Osteoblast (primary cell): ENCODE results near the gene SSRP1. TPM values are rescaled to one million over a fixed set of nuclear protein-coding genes. Genes with fewer than 3 reads are reported as not detected.

Experiments
- DNase-seq: peaks from one replicate; pipeline ENCODE4 v3.0.0; 2011; ENCODE audit warnings: low spot score, mixed read lengths; ENCODE audit not compliant: insufficient read length; ENCODE audit errors: missing footprints
- H2AFZ ChIP-seq: 2 replicates; pipeline ENCODE4 v1.6.0; 2011; ENCODE audit warnings: mild to moderate bottlenecking, low read length
- H3K27ac ChIP-seq: 2 replicates; pipeline ENCODE4 v1.5.1; 2011; ENCODE audit warnings: mild to moderate bottlenecking, low read depth, low read length, moderate library complexity
- H3K27me3 ChIP-seq: 2 replicates; pipeline ENCODE4 v1.6.0; 2012; ENCODE audit warnings: mild to moderate bottlenecking, control low read depth, inconsistent platforms, low read length, moderate library complexity; ENCODE audit not compliant: insufficient read depth
- H3K36me3 ChIP-seq: 2 replicates; pipeline ENCODE4 v1.5.1; 2011; ENCODE audit warnings: mild to moderate bottlenecking, low read length, control low read depth, moderate library complexity; ENCODE audit not compliant: insufficient read depth
- H3K4me1 ChIP-seq: 2 replicates; pipeline ENCODE4 v1.5.1; 2011; ENCODE audit warnings: mild to moderate bottlenecking, low read length, control low read depth, moderate library complexity; ENCODE audit not compliant: insufficient read depth
- H3K4me2 ChIP-seq: 2 replicates; pipeline ENCODE4 v1.6.0; 2011; ENCODE audit warnings: mild to moderate bottlenecking, low read length; ENCODE audit not compliant: insufficient read depth
- H3K4me3 ChIP-seq: fragments of 200-600 bp; sonication (generic); 3 replicates; pipeline ENCODE4 v1.5.1; 2012; ENCODE audit warnings: mild to moderate bottlenecking, low read length, inconsistent platforms; ENCODE audit not compliant: insufficient read depth
- H3K79me2 ChIP-seq: 2 replicates; pipeline ENCODE4 v1.6.0; 2012; ENCODE audit warnings: mild to moderate bottlenecking, low read length, control low read depth, inconsistent platforms; ENCODE audit not compliant: insufficient read depth
- H3K9me3 ChIP-seq: 2 replicates; pipeline ENCODE4 v1.5.1; 2011; ENCODE audit warnings: low read depth, low read length, control low read depth
- H4K20me1 ChIP-seq: 2 replicates; pipeline ENCODE4 v1.6.0; 2012; ENCODE audit warnings: mild to moderate bottlenecking, low read length, control low read depth; ENCODE audit not compliant: insufficient read depth
- total RNA-seq: library from RNA; depleted of rRNA; stranded (reverse); fragments of >200 nt; gene quantifications from 2 replicates; pipeline ENCODE4 v1.2.3, GENCODE V29; 2012
- TF ChIP-seq, protein P1 (sequence below): IDR thresholded peaks from 2 replicates; pipeline ENCODE4 v1.5.1; 2011; ENCODE audit warnings: mild to moderate bottlenecking, low read depth, low read length, moderate library complexity; ENCODE audit errors: extremely low read depth

Gene SSRP1
- total RNA-seq, 1 donor = 55.4 TPM

DNA sequence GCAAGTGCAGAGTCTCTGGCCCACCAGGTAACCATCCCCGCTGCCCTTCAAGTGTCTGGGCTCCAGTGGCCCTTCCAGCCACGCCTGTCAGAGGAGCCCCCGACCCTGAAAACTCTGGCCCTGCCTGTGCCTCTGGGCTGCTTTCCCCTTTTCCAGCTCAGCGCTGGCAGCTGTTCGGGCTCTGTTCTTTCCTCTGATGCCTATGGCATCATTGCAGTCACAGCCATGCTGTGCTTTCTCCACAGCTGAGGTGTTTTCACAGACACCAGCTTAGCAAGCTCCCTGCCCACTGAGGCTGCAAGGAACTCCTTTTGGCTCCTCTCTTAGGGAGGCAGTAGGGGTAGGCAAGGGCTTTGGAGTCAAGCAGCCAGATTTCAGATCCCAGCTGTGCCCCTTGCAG is 23.7 kb upstream of the SSRP1 start:
- H3K4me1 ChIP-seq = no peaks in the 10 kb centered on the region
- H3K4me2 ChIP-seq = no peak overlapping the region
- no peak overlapping the region for H3K27ac ChIP-seq
- no peak overlapping the region for H3K4me3 ChIP-seq
- DNase-seq = peak; percentile 62
- no peaks in the 10 kb centered on the region for H3K9me3 ChIP-seq
- peaks cover 10% of the 10 kb centered on the region for H3K27me3 ChIP-seq
- H3K36me3 ChIP-seq = no peaks in the 10 kb centered on the region
- H2AFZ ChIP-seq = no peak overlapping the region
- TF ChIP-seq, protein P1, sequence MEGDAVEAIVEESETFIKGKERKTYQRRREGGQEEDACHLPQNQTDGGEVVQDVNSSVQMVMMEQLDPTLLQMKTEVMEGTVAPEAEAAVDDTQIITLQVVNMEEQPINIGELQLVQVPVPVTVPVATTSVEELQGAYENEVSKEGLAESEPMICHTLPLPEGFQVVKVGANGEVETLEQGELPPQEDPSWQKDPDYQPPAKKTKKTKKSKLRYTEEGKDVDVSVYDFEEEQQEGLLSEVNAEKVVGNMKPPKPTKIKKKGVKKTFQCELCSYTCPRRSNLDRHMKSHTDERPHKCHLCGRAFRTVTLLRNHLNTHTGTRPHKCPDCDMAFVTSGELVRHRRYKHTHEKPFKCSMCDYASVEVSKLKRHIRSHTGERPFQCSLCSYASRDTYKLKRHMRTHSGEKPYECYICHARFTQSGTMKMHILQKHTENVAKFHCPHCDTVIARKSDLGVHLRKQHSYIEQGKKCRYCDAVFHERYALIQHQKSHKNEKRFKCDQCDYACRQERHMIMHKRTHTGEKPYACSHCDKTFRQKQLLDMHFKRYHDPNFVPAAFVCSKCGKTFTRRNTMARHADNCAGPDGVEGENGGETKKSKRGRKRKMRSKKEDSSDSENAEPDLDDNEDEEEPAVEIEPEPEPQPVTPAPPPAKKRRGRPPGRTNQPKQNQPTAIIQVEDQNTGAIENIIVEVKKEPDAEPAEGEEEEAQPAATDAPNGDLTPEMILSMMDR = no peak
- H4K20me1 ChIP-seq = no peaks in the 10 kb centered on the region
- H3K79me2 ChIP-seq = no peaks in the 10 kb centered on the region

DNA sequence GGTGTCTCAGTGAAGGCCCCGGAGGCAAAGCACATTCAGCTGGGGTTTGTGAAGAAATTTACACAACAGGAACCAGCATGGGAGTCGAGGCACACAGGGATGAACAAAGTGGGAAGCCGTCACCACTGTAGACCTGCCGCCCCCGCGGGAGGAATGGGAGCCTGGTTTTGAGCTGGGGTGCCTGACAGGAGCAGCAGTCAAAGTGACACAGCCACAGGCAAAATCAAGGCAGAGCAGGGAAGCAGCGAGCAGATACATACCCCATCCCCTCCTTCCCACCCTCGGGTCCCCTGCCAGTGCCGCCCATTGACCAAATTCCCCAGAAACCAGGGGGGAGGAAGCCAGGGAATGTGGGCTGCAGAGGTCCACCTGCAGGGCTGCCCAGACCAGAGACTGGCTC is 23.3 kb upstream of the SSRP1 start:
- no peaks in the 10 kb centered on the region for H3K36me3 ChIP-seq
- H3K27me3 ChIP-seq = peaks cover 10% of the 10 kb centered on the region
- no peak overlapping the region for H3K27ac ChIP-seq

DNA sequence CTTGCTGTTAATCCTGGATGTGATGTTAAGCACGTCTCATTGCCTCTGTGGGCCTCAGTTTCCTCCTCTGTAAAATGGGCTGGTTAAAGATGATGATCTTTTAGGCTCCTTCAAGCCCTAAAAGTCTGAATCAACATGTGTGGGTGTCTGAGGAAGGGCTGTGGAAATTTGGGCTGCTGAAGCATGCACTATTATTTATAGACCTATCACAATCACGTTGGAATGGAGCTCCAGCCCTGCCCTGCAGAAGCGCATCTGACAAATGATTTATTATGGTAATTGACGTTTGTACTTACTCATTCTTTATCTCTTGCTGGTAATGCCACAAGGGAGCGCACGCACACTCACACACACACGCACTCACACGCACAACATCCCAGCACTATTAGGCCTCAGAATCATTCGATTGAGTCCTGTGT is 22.9 kb upstream of the SSRP1 start:
- DNase-seq = peak; percentile 47

More for the DNA sequence above, 23.3 kb upstream of the SSRP1 start:
- no peak overlapping the region for H3K4me3 ChIP-seq
- DNase-seq = peak; percentile 65
- H3K4me2 ChIP-seq = no peak overlapping the region
- TF ChIP-seq, protein P1 = no peak
- no peaks in the 10 kb centered on the region for H3K9me3 ChIP-seq
- no peak overlapping the region for H2AFZ ChIP-seq
- H4K20me1 ChIP-seq = no peaks in the 10 kb centered on the region
- no peaks in the 10 kb centered on the region for H3K79me2 ChIP-seq
- H3K4me1 ChIP-seq = no peaks in the 10 kb centered on the region

DNA sequence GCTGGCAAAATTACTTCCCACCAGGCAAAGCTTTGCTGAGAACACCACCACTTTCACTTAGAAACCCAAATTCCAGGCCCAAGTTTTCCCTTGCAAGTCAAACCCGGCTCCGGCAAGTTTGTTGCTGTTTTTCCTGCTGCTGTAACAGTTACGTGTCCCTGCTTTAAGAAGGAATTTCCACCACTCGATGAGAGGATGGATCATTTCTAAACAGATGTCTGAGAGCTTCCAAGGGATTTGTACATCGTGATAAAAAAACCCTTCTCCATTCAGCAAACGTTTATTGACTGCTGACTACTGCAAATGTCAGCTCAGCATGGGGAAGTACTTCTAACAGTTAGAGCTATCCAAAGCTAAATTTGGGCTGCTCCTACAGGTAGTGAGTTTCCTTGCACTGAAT is 22.2 kb upstream of the SSRP1 start:
- no peaks in the 10 kb centered on the region for H3K79me2 ChIP-seq
- H3K4me1 ChIP-seq = no peaks in the 10 kb centered on the region
- H3K27ac ChIP-seq = no peak overlapping the region
- H3K9me3 ChIP-seq = no peaks in the 10 kb centered on the region
- DNase-seq = no peak
- H3K27me3 ChIP-seq = peaks cover 10% of the 10 kb centered on the region
- no peak overlapping the region for H2AFZ ChIP-seq
- TF ChIP-seq, protein P1 = no peak
- H3K4me3 ChIP-seq = no peak overlapping the region
- H4K20me1 ChIP-seq = no peaks in the 10 kb centered on the region
- peak overlapping the region; percentile 36 for H3K4me2 ChIP-seq
- no peaks in the 10 kb centered on the region for H3K36me3 ChIP-seq

More for the DNA sequence above, 22.9 kb upstream of the SSRP1 start:
- Histone ChIP-seq H3K4me1 (no peaks in the 10 kb centered on the region), H4K20me1 (no peaks in the 10 kb centered on the region), H3K9me3 (no peaks in the 10 kb centered on the region), H3K36me3 (no peaks in the 10 kb centered on the region), H3K4me2 (no peak overlapping the region), H2AFZ (no peak overlapping the region), H3K79me2 (no peaks in the 10 kb centered on the region), H3K27ac (no peak overlapping the region), H3K27me3 (peaks cover 10% of the 10 kb centered on the region), H3K4me3 (no peak overlapping the region)
- TF ChIP-seq, protein P1 = no peak
